ENCODE measurements around the gene SSTR3.

DNA sequence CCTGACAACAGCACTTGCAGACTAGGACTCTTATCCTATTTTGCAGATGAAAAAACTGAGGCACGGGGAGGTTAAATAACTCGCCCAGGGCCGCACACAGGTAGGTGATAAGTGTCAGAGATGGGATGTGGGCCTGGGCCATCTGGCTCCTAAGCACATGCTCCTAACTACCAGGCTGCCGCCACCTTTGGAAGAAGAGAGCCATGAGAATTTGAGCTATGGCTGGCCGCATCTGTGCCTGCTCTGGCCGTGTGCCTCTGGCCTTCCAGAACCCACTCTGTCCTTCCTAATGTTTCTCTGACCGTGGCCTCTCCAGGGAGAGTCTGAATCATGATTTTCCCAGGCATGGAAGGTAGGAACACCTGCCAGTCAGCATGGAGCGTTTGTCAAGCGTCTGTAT lies 47.2 kb downstream of the SSTR3 start:
- TF ChIP-seq, protein P1, sequence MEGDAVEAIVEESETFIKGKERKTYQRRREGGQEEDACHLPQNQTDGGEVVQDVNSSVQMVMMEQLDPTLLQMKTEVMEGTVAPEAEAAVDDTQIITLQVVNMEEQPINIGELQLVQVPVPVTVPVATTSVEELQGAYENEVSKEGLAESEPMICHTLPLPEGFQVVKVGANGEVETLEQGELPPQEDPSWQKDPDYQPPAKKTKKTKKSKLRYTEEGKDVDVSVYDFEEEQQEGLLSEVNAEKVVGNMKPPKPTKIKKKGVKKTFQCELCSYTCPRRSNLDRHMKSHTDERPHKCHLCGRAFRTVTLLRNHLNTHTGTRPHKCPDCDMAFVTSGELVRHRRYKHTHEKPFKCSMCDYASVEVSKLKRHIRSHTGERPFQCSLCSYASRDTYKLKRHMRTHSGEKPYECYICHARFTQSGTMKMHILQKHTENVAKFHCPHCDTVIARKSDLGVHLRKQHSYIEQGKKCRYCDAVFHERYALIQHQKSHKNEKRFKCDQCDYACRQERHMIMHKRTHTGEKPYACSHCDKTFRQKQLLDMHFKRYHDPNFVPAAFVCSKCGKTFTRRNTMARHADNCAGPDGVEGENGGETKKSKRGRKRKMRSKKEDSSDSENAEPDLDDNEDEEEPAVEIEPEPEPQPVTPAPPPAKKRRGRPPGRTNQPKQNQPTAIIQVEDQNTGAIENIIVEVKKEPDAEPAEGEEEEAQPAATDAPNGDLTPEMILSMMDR (conservative IDR thresholded peaks at IDR 0.05 in 1 of 2, IDR thresholded peaks at IDR 0.05 in 1 of 2; ENCODE audit: low read depth in 1 of 2, low read length in 2 of 2): no peak
- TF ChIP-seq EZH2 (IDR thresholded peaks at IDR 0.05; ENCODE audit: low read length, missing control alignments): no peak
